ENCODE data around the gene LTBP2.

LTBP2 gene

GRCh38 chr14:74591394-74591793, 20.6 kb downstream of the LTBP2 start:
- TF ChIP-seq, protein P1, sequence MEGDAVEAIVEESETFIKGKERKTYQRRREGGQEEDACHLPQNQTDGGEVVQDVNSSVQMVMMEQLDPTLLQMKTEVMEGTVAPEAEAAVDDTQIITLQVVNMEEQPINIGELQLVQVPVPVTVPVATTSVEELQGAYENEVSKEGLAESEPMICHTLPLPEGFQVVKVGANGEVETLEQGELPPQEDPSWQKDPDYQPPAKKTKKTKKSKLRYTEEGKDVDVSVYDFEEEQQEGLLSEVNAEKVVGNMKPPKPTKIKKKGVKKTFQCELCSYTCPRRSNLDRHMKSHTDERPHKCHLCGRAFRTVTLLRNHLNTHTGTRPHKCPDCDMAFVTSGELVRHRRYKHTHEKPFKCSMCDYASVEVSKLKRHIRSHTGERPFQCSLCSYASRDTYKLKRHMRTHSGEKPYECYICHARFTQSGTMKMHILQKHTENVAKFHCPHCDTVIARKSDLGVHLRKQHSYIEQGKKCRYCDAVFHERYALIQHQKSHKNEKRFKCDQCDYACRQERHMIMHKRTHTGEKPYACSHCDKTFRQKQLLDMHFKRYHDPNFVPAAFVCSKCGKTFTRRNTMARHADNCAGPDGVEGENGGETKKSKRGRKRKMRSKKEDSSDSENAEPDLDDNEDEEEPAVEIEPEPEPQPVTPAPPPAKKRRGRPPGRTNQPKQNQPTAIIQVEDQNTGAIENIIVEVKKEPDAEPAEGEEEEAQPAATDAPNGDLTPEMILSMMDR (conservative IDR thresholded peaks at IDR 0.05; ENCODE audit: low read depth, low read length): no peak
- DNase-seq (ENCODE audit: low read depth): no peak

GRCh38 chr14:74589291-74589879, 22.7 kb downstream of the LTBP2 start:
- no peak overlapping the region for H3K4me3 ChIP-seq (ENCODE audit: low read length)
- no peak for DNase-seq (ENCODE audit: low read depth)
- TF ChIP-seq, protein P1 (conservative IDR thresholded peaks at IDR 0.05; ENCODE audit: low read depth, low read length): no peak

More at GRCh38 chr14:74591394-74591793, 20.6 kb downstream of the LTBP2 start:
- no peak overlapping the region for H3K4me3 ChIP-seq (ENCODE audit: low read length)

- TF ChIP-seq, protein P1 (conservative IDR thresholded peaks at IDR 0.05; ENCODE audit: low read depth, low read length): no peak
- no peak for DNase-seq (ENCODE audit: low read depth)
These were observed 24.7 kb downstream of the LTBP2 start for GRCh38 chr14:74587363-74587707.

DNA sequence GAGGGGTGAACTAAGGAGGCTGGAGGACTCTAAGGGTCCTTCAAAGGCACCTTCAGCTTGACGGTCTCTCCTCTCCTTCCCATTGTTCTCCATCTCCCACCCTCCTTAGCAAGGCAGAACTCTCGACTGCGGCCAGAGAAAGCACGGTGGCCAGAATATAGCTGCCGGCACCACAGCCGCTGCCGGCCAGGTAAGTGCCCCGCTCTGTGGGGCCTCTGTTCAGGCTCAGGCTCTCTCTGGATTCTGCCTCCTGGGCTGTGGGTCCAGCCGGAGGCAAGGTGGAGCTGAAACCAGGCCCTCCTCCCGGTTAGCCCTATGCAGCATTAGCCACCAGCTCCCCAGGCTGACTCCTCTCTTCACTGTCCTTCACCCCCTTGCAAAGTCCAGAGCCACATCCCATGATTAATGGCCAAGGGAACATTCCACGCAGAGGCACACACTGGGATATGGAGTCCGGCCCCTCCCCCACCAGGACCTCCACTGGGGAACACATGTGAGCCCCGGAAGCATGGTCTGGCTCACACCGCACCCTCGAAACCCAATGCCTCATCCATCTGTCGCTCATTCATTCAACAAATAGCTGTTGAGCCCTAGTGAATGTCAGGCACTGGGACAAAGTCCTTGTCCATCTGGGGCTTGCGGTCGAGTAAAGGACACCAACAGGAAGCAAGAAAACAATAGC, 25.2 kb downstream of the LTBP2 start:
- TF ChIP-seq, protein P1 (conservative IDR thresholded peaks at IDR 0.05; ENCODE audit: low read depth, low read length): no peak
- H3K4me3 ChIP-seq (ENCODE audit: low read length): no peak overlapping the region
- no peak for DNase-seq (ENCODE audit: low read depth)

More at GRCh38 chr14:74587363-74587707, 24.7 kb downstream of the LTBP2 start:
- H3K4me3 ChIP-seq (ENCODE audit: low read length): no peak overlapping the region

DNA sequence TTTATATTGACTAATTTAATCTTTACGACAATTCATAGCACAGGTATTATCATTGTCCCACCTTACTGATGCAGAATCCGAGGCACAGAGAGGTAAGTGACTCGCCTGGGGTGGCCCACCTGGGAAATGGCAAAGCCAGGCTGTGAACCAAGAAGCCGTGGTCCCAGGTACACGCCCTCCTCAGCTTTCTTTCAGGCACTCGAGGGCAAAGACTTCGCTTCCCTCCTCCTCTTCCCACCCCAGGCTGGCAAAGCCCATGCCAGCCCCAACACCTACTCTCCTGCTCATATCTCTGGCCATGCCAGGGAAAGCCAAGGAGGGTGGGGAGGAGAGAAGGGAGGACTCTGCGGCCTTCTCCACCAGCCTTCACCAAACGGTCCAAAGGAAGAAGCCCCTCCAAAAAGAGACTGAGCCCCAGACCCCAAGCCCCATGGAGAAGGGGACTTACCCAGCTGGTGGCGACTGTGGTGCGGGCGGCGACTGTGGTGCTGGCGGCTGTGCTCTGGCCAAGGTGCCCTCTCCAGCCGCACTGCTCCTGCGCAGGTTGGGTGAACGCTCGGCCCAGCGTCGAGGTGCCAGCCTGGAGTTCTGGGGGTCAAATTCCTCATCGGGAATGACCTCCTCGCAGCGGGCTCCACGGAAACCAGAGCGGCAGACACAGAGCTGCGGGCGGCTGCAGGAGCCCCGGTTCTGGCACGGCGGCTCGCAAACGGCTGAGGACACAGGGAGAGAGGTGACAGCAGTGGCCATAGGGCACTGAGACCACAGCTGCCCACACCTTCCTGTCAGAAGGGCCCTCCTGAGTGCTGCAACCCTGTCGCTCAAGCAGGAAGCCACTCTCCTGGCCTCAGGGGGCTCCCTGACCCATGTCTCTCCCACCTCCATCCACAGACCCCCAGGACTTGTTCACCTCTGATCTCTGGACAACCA, 26.4 kb downstream of the LTBP2 start:
- TF ChIP-seq, protein P1 (conservative IDR thresholded peaks at IDR 0.05; ENCODE audit: low read depth, low read length): no peak
- no peak overlapping the region for H3K4me3 ChIP-seq (ENCODE audit: low read length)
- DNase-seq (ENCODE audit: low read depth): no peak

GRCh38 chr14:74584951-74585350, 27.1 kb downstream of the LTBP2 start:
- TF ChIP-seq, protein P1 (conservative IDR thresholded peaks at IDR 0.05; ENCODE audit: low read depth, low read length): no peak
- DNase-seq (ENCODE audit: low read depth): no peak
- H3K4me3 ChIP-seq (ENCODE audit: low read length): no peak overlapping the region
